T-helper 1 cell treated with Interleukin-12 subunit alpha and Interleukin-12 subunit beta and Interleukin-4 antibody, amounts not matched to agents 30 ng/mL and 1 ng/mL, for 36 hours (primary cell): Measurements from ENCODE around the gene KATNAL1. TPM values are rescaled to one million over a fixed set of nuclear protein-coding genes. Genes with fewer than 3 reads are reported as not detected.

Experiments used
- intact Hi-C: fragments of 100-400 bp; cut with micrococcal nuclease; formaldehyde crosslinking; loops from one replicate; pipeline ENCODE4 v1.15.1; 2024
- total RNA-seq: library from RNA; stranded (reverse); gene quantifications from 2 replicates; pipeline ENCODE4 v1.2.3, GENCODE V29; 2022

KATNAL1 gene
- total RNA-seq = 20.2 and 21.8 TPM in 2 replicates

GRCh38 chr13:30307194-30307970, at the start of gene KATNAL1:
Gene KATNAL1, minus strand, starts transcription at chr13:30307551. Its CDS starts 23,774 bp downstream, at chr13:30283777.
- intact Hi-C loops = loop anchor here (1.0 to 10.0 kb wide), 15 partner anchors 27 to 855 kb away; partner anchors contain the start of genes SLC7A1 and UBE2L5

GRCh38 chr13:30355839-30356238, 48.5 kb upstream of the KATNAL1 start:
- intact Hi-C loops = no loop called here

- intact Hi-C loops = no loop called here
Observed at GRCh38 chr13:30355384-30355699, 48.0 kb upstream of the KATNAL1 start.

GRCh38 chr13:30354493-30355383, 47.4 kb upstream of the KATNAL1 start:
- intact Hi-C loops = no loop called here

GRCh38 chr13:30353471-30354215, 46.3 kb upstream of the KATNAL1 start:
- intact Hi-C loops = no loop called here

GRCh38 chr13:30353060-30353459, 45.7 kb upstream of the KATNAL1 start:
- intact Hi-C loops = no loop called here

- intact Hi-C loops = no loop called here
Observed at GRCh38 chr13:30352121-30352520, 44.8 kb upstream of the KATNAL1 start.

- intact Hi-C loops = loop anchor here (1.0 to 5.0 kb wide), 9 partner anchors 13 to 398 kb away; partner anchors contain the start of genes UBE2L5 and USPL1
Observed at GRCh38 chr13:30346789-30347167, 39.4 kb upstream of the KATNAL1 start.

GRCh38 chr13:30346153-30346788, 38.9 kb upstream of the KATNAL1 start:
- intact Hi-C loops = loop anchor here (1.0 to 5.0 kb wide), 9 partner anchors 13 to 399 kb away; partner anchors contain the start of genes UBE2L5 and USPL1

- intact Hi-C loops = loop anchor here (1.0 to 5.0 kb wide), 9 partner anchors 12 to 399 kb away; partner anchors contain the start of genes UBE2L5 and USPL1
Observed at GRCh38 chr13:30345426-30346100, 38.2 kb upstream of the KATNAL1 start.

GRCh38 chr13:30341815-30342570, 34.6 kb upstream of the KATNAL1 start:
- intact Hi-C loops = no loop called here

- intact Hi-C loops = no loop called here
Observed at GRCh38 chr13:30340331-30341250, 33.2 kb upstream of the KATNAL1 start.

- intact Hi-C loops = no loop called here
Observed at GRCh38 chr13:30339738-30340330, 32.5 kb upstream of the KATNAL1 start.

- intact Hi-C loops = no loop called here
Observed at GRCh38 chr13:30338952-30339351, 31.6 kb upstream of the KATNAL1 start.

GRCh38 chr13:30338331-30338851, 31.0 kb upstream of the KATNAL1 start:
- intact Hi-C loops = no loop called here

GRCh38 chr13:30337061-30337610, 29.8 kb upstream of the KATNAL1 start:
- intact Hi-C loops = no loop called here

- intact Hi-C loops = loop anchor here (1.0 to 2.0 kb wide), 2 partner anchors 28 to 203 kb away; partner anchors contain the start of gene KATNAL1
Observed at GRCh38 chr13:30334663-30335386, 27.5 kb upstream of the KATNAL1 start.
